Sigmoid colon (tissue), 7 donors: ENCODE results near the gene FMNL2. TPM values are rescaled to one million over a fixed set of nuclear protein-coding genes. Genes with fewer than 3 reads are reported as not detected.

Source experiments
- DNase-seq: peaks from one replicate; pipeline ENCODE4 v3.0.0-alpha.2; 2019
- H3K27ac ChIP-seq, 4 donors: fragments of 200-600 bp; sonication (generic); one replicate each; pipeline ENCODE4 v1.5.1; 2016 to 2019; ENCODE audit warnings: mild to moderate bottlenecking in 1 of 4
- H3K27me3 ChIP-seq, 3 donors: fragments of 200-600 bp; sonication (generic); one replicate each; pipeline ENCODE4 v1.5.1; 2019; ENCODE audit warnings: mild to moderate bottlenecking in 1 of 3
- H3K36me3 ChIP-seq, 4 donors: fragments of 200-600 bp; sonication (generic); one replicate each; pipeline ENCODE4 v1.5.1; 2016 to 2019
- H3K4me1 ChIP-seq, 4 donors: fragments of 200-600 bp; sonication (generic); one replicate each; pipeline ENCODE4 v1.5.1; 2017 to 2019
- H3K4me3 ChIP-seq, 4 donors: fragments of 200-600 bp; sonication (generic); one replicate each; pipeline ENCODE4 v1.5.1; 2017 to 2019; ENCODE audit warnings: mild to moderate bottlenecking in 2 of 4, moderate library complexity in 1 of 4
- H3K9me3 ChIP-seq, 4 donors: fragments of 200-600 bp in 3 of 4; sonication (generic) in 3 of 4; one replicate each; pipeline versions ENCODE4 v1.5.1 to v1.6.1; 2013 to 2019
- EP300 ChIP-seq, 4 donors: sonication (generic); formaldehyde crosslinking; IDR thresholded peaks; one replicate each; pipeline ENCODE4 v1.6.1; 2017; ENCODE audit warnings: antibody characterized with exemption in 4 of 4
- POLR2A ChIP-seq, 2 donors: fragments of 450-650 bp; IDR thresholded peaks; one replicate each; pipeline ENCODE4 v1.6.1; 2016; ENCODE audit warnings: antibody characterized with exemption in 2 of 2, mild to moderate bottlenecking in 2 of 2, moderate library complexity in 2 of 2
- POLR2AphosphoS5 ChIP-seq, 4 donors: sonication (generic); formaldehyde crosslinking; IDR thresholded peaks; one replicate each; pipeline ENCODE4 v1.6.1; 2017; ENCODE audit warnings: antibody characterized with exemption in 4 of 4
- WGBS, 2 donors: extraction: QIAGEN DNeasy Blood & Tissue Kit; methylation state at CpG; one replicate each; pipeline ENCODE4 v1.1.7; 2013; 5-methylcytosine and 5-hydroxymethylcytosine counted together
- intact Hi-C: fragments of 100-400 bp; cut with DNase I; formaldehyde crosslinking; loops from one replicate; pipeline ENCODE4 v1.15.1; 2023
- polyA plus RNA-seq, 3 donors: library from polyadenylated mRNA; stranded (reverse); fragments of 200-250 nt; gene quantifications; one replicate each; pipeline ENCODE4 v1.2.3, GENCODE V29; 2013
- total RNA-seq, 4 donors: library from RNA; depleted of rRNA; stranded (reverse); fragments of >200 nt; gene quantifications; one replicate each; pipeline ENCODE4 v1.1.0, GENCODE V29; 2016
- TF ChIP-seq, protein P1 (sequence below), 4 experiments: fragments of 450-650 bp in 3 of 4; fragments of 200-600 bp in 1 of 4; IDR thresholded peaks; one replicate each; pipeline ENCODE4 v1.5.1; 2016 to 2019; ENCODE audit warnings: antibody characterized with exemption in 4 of 4, mild to moderate bottlenecking in 3 of 4, moderate library complexity in 2 of 4
- donor health status: healthy with polysubstance abuse.
- donor health status: Bipolar disorder and iron deficiency.
- donor health status: healthy.

FMNL2 gene
- total and polyA plus RNA-seq, 7 donors: 9.4 to 30.5 (median 17.8) TPM

DNA sequence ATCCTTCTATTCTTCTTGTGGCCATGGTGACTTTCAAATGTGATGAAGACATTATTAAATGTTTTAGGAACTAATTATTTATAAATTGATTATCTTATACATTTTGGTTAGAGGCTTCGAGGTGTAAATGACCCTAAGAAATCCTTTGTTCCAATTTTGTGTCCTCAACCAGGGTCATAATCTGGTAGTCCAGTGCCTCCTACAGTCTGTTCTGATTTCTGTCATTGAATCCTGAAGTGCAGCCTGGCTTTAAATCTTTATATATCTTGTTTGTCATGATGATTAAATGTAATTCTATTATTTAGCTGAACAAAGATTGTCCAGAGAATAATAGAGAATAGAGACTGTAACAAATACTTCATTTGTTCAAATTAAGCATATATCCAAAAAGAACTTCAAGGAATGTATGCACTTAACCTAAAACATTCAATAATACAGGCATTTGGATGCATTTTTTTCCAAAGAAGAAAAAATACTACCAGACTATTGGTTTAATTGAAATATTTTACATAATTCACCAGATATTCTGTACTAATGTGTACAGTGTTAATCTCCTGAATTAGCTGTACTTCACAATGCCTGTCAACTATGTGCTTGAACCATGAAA is 292.5 kb downstream of the FMNL2 start:
- intact Hi-C loops: no loop called here
- no peaks in the 10 kb centered on the region for H3K27me3 ChIP-seq
- no peak overlapping the region for H3K27ac ChIP-seq
- WGBS, 2 donors: 7 to 8% methylated on average over 1 of the region's 1 CpG
- TF ChIP-seq, protein P1, sequence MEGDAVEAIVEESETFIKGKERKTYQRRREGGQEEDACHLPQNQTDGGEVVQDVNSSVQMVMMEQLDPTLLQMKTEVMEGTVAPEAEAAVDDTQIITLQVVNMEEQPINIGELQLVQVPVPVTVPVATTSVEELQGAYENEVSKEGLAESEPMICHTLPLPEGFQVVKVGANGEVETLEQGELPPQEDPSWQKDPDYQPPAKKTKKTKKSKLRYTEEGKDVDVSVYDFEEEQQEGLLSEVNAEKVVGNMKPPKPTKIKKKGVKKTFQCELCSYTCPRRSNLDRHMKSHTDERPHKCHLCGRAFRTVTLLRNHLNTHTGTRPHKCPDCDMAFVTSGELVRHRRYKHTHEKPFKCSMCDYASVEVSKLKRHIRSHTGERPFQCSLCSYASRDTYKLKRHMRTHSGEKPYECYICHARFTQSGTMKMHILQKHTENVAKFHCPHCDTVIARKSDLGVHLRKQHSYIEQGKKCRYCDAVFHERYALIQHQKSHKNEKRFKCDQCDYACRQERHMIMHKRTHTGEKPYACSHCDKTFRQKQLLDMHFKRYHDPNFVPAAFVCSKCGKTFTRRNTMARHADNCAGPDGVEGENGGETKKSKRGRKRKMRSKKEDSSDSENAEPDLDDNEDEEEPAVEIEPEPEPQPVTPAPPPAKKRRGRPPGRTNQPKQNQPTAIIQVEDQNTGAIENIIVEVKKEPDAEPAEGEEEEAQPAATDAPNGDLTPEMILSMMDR (IDR thresholded peaks at IDR 0.05): peak in 3 of 4 experiments; percentile 44 to 58 (median 56)
- no peak for TF ChIP-seq EP300 (IDR thresholded peaks at IDR 0.05)
- no peak for DNase-seq
- H3K4me3 ChIP-seq: no peak overlapping the region
- peaks cover 0 to 40% (median 3%) of the 10 kb centered on the region in 4 donors for H3K36me3 ChIP-seq
- H3K9me3 ChIP-seq: no peaks in the 10 kb centered on the region
- H3K4me1 ChIP-seq: peaks cover 0 to 11% (median 3%) of the 10 kb centered on the region in 4 donors

DNA sequence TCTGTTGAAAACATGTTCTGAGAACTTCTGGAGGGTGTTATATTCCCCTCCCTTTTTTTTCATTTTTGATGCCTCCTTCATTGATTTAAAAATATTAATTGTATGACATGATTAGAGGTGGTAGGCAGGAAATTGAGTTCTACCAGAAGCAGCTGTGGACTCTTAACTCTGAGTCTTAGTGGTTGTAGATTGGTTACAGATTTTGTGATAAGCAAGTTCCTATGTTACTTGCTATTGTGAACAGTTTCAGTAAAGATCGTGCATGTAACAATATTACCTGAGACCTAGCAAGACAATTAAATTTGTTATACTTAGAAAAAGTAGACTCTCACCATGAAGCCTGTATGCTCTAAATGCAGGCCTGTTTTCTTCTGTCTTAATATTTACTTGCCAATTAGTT is 294.2 kb downstream of the FMNL2 start:
- intact Hi-C loops: no loop called here
- Histone ChIP-seq H3K4me3 (no peak overlapping the region), H3K4me1 (peaks cover 0 to 11% (median 3%) of the 10 kb centered on the region in 4 donors), H3K9me3 (no peaks in the 10 kb centered on the region), H3K27ac (no peak overlapping the region), H3K36me3 (peaks cover 0 to 53% (median 5%) of the 10 kb centered on the region in 4 donors), H3K27me3 (no peaks in the 10 kb centered on the region)
- TF ChIP-seq EP300 (IDR thresholded peaks at IDR 0.05) (no peak), POLR2A (IDR thresholded peaks at IDR 0.05) (no peak), POLR2AphosphoS5 (IDR thresholded peaks at IDR 0.05) (no peak)
- TF ChIP-seq, protein P1 (IDR thresholded peaks at IDR 0.05): no peak
- 65 to 80% methylated on average over 1 of the region's 1 CpG for WGBS, 2 donors
- DNase-seq: no peak

DNA sequence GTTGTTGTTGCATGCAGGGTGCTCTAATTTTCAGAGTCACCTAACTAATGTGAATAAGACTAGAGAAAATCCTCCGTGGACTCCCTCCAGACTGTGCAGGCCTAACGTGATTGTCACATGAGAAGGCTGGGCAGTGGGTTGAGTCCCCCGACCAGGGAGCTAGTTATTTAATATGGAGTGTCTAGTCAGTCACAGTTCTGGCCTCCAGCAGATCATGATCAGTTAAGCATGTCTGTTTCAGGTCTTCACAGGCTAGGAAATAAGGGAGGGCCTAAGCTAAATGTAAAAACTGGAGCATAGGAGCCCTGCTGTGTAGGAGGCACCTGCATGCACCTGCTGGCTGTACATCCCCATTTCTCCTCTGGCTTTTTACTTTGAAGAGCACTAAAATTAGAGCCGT is 295.5 kb downstream of the FMNL2 start:
- Histone ChIP-seq H3K9me3 (no peaks in the 10 kb centered on the region), H3K4me1 (peaks cover 0 to 11% (median 3%) of the 10 kb centered on the region in 4 donors), H3K36me3 (peaks cover 0 to 53% (median 5%) of the 10 kb centered on the region in 4 donors), H3K27ac (no peak overlapping the region), H3K27me3 (no peaks in the 10 kb centered on the region), H3K4me3 (no peak overlapping the region)
- DNase-seq: no peak
- TF ChIP-seq POLR2A (IDR thresholded peaks at IDR 0.05): no peak
- TF ChIP-seq POLR2AphosphoS5 (IDR thresholded peaks at IDR 0.05): no peak
- TF ChIP-seq, protein P1 (IDR thresholded peaks at IDR 0.05): no peak
- TF ChIP-seq EP300 (IDR thresholded peaks at IDR 0.05): no peak
- WGBS, 2 donors: 90 to 93% methylated on average over 4 of the region's 4 CpGs
- intact Hi-C loops: loop anchor here (5.0 kb wide), 1 partner anchor 593 kb away; no protein-coding TSS in a partner anchor

DNA sequence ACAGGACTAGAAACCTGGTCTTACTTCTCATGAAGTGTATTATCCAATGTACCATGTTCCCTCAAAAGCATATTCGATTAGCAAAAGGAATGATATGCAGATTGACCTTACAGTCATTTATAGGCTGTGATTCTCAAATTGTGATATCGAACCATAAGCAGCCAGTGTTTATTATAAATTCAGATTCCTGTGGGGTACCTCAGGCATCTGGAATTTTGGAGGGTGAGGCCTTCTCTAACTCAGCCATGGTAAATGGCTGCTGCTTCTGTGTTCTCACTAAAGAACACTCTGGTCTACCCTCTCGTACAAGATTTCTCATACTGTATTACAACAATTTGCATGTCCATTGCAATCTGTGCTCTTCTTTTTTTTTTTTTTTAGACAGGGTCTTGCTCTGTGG is 297.8 kb downstream of the FMNL2 start:
- Histone ChIP-seq H3K4me1 (no peaks in the 10 kb centered on the region), H3K4me3 (no peak overlapping the region), H3K36me3 (peaks cover 0 to 64% (median 8%) of the 10 kb centered on the region in 4 donors), H3K9me3 (no peaks in the 10 kb centered on the region), H3K27me3 (no peaks in the 10 kb centered on the region), H3K27ac (no peak overlapping the region)
- WGBS, 2 donors: 94 to 96% methylated on average over 3 of the region's 3 CpGs
- no peak for DNase-seq
- intact Hi-C loops: loop anchor here (5.0 kb wide), 1 partner anchor 595 kb away; no protein-coding TSS in a partner anchor
- TF ChIP-seq POLR2AphosphoS5 (IDR thresholded peaks at IDR 0.05) (no peak), POLR2A (IDR thresholded peaks at IDR 0.05) (no peak), EP300 (IDR thresholded peaks at IDR 0.05) (no peak)
- TF ChIP-seq, protein P1 (IDR thresholded peaks at IDR 0.05): no peak
